IMR-90 (cell line): ENCODE results near the gene MRPL3.

ENCODE experiments used
- NFE2L2 ChIP-seq: fragments of 150-350 bp; IDR thresholded peaks from 2 replicates; pipeline ENCODE4 v1.6.1; 2016; ENCODE audit warnings: low read depth, mild to moderate bottlenecking, low read length
- SMC3 ChIP-seq: fragments of 150-350 bp; IDR thresholded peaks from 2 replicates; pipeline ENCODE4 v1.6.1; 2016; ENCODE audit warnings: low read depth, mild to moderate bottlenecking, antibody characterized with exemption, low read length, moderate library complexity
- TF ChIP-seq, protein P1 (sequence below): conservative IDR thresholded peaks from 2 replicates; pipeline ENCODE4 v1.5.1; 2012; ENCODE audit warnings: mild to moderate bottlenecking, low read depth, low read length, improper control_type of control experiment

DNA sequence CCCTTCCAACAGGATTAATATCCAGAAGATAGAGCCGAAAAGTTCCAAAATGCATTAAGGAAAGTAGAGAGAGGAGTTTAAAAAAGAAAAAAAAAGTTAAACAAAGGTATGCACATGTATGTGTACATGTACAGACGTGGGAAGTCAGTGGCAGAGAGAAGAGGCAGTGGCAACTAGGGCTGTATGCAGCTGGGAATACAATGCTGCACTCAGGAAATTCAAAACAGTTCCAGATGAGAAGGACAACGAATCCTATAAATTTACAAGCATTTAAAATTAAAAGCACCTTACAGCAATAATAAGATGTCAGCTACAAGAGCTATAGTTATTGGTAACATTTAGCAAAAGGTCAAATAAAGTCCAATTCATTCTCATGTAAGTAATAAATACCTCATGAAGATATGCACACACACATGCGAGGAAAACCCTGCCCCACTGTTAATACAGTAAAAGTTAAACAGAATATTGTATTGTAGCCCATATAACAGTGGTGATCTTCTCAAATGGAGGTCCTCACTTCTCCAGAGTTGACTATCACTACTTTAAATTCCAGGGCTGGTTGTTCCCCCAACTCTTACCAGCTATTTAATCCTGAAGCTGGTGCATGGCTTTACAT lies 18.2 kb downstream of the MRPL3 start:
- TF ChIP-seq, protein P1, sequence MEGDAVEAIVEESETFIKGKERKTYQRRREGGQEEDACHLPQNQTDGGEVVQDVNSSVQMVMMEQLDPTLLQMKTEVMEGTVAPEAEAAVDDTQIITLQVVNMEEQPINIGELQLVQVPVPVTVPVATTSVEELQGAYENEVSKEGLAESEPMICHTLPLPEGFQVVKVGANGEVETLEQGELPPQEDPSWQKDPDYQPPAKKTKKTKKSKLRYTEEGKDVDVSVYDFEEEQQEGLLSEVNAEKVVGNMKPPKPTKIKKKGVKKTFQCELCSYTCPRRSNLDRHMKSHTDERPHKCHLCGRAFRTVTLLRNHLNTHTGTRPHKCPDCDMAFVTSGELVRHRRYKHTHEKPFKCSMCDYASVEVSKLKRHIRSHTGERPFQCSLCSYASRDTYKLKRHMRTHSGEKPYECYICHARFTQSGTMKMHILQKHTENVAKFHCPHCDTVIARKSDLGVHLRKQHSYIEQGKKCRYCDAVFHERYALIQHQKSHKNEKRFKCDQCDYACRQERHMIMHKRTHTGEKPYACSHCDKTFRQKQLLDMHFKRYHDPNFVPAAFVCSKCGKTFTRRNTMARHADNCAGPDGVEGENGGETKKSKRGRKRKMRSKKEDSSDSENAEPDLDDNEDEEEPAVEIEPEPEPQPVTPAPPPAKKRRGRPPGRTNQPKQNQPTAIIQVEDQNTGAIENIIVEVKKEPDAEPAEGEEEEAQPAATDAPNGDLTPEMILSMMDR = no peak
- TF ChIP-seq NFE2L2 (no peak), SMC3 (no peak)
